GM19438 (cell line): ENCODE data around the gene BICC1.
"Not testable (repeated sequence)": the region's sequence is repeated elsewhere in the genome, so short reads cannot be mapped to it uniquely, and the experiment has no call there.

Experiments used
- ATAC-seq: cut with Tn5 transposase; IDR thresholded peaks from one replicate; pipeline ENCODE4 v1.9.1; 2021; ENCODE audit warnings: low read depth; ENCODE audit not compliant: unreplicated experiment

The BICC1 gene

DNA sequence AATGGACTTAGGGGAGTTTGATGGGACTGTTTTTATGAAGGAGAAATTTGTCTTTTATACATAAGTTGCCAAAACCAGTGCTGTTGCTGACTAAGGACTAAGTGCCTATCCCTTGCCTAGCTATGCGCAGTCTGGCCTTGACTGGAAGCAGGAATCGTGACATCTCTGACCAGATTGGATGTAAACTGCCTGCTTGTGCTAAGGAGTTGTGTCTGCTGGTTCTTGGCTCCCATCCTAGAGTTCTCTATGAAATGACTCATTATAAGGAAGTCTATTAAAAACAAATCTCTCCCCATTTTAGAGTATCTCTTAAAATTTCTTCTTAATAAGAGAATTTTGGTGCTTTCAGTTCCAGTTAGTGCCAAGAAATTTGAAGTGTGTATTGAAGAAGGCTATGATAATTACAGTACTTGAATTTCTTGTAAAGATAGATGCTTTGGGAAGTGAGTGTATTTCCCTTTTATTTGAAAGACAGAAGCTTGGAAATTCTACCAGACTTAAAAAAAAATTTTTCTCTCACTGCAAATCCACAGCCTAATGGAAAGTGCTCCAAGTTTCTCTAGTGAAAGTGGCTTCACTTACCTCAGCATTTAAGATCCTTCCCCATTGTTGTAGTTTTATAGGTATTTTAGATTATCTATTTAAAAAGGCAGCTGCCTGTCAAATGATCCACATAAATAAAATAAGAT is 77.6 kb downstream of the BICC1 start:
- ATAC-seq = no peak

DNA sequence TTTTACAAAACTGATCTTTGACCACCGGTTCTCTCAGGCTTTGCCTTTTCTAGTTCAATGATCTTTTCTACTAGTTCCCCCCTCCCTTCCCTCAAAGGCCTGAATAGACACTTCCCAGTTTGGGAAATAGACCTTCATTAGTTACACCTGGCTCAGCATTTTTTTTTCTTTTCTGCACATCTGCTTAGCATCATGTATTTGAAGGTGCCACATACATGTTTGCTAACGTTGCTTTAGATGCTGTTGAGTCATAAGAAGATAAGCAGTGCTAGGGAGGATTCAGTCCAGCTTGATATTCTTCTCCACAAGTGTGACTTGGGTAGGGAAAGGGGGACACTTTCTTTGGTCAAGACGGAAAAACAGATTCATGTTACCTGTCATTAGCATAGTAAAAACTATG is 78.3 kb downstream of the BICC1 start:
- ATAC-seq = no peak

DNA sequence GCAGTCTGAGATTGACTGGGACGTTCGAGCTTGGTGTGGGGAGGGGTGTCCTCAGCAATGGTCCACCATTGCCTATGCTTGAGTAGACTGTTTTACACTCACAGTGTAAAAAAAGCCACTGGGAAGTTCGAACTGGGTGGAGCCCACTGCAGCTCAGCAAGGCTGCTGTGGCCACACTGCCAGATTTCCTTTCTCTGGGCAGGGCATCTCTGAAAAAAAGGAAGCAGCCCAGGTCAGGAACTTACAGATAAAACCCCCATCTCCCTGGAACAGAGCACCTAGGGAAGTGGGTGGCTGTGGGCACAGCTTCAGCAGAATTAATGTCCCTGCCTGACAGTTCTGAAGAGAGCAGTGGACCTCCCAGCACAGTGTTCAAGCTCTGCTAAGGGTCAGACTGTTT is 80.3 kb downstream of the BICC1 start:
- no peak for ATAC-seq

DNA sequence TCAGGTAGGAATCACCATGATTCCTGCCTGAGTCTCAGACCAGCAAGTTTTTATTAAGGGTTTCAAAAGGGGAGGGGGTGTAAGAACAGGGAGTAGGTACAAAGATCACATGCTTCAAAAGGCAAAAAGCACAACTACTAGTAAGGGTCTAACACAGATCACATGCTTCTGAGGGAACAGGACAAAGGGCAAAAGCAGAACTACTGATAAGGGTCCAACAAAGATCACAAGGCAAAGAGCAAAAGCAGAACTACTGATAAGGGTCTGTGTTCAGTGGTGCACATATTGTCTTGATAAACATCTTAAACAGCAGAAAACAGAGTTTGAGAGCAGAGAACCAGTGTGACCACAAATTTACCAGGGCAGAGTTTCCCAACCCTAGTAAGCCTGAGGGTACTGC is 84.5 kb downstream of the BICC1 start:
- ATAC-seq = not testable (repeated sequence)

DNA sequence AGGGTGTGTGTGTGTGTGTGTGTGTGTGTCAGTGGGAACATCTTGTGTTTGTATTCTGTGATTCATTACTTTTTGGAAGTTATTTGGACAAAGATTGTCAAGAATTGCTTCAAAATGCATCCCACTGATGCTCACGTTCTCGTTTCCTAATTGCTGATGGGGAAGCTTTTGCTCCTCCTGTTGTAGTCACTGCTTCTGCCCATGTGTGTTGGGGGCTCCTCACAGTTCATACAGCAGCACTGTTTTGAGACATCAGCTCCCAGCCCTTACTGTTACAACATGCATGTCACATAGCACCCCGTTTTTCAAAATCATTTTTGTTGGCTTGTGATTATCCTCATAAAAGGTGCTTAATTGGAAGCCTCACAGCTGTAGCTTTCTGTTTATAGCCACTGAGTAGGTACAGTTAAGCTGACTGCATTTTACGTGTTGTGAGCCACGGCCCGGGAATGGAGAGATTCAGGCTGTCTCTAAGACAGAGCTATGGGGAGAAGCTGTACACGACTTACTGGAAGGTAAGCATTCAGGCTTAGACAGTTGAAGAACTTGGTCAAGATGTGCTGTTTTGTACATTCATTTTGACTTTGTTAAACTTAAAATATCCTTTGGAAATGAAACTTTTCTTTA is 87.4 kb downstream of the BICC1 start:
- ATAC-seq = no peak

DNA sequence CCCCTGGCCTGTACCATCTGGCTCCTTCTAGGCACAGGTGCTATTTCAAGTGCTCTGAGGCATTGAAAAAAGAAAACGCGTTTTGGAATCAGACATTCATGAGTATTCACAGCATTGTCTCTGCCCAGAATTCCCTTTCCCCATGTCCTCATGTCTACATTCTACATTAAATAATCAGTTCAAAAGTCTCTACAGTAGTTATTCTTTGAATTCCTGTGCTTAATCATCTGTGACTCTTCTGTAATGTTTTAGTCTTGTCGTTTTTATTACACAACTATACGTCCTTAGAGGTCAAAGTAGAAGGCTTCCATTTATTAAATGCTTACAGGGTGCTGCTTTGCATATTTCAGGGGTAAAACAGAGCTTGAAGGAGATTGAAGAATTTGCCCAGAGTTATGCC is 95.7 kb downstream of the BICC1 start:
- ATAC-seq = no peak

DNA sequence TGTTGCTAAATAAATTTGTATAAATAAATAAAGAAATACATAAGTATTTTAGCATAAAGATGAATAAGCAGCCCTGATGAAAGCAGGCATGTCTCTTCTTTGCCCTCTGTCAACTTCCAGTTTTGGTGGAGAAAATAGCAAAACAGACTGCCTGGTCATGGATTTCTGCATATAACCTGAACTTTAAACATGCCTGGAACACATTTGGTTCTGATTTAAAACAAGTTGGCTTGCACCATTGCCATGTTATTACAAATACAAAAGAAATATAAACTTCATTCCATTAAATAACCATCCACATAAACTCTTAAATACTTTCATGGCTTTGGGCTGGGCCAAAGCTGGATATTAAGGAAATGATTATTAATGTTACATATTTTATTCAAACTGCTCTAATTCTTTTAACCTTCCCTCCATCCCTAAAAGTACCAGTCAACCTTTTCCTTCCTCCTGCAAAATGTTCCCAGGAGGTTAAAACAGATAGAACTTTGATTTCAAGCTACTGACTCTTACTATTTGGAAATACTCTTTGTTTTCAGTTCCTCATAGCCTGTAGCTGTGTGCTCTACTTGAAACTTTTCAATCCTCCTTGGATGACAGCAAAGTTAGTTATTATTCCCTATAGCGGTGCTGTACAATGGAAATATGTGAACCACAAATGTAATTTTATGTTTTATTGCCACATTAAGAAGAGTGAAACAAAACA is 96.3 kb downstream of the BICC1 start:
- ATAC-seq = no peak

DNA sequence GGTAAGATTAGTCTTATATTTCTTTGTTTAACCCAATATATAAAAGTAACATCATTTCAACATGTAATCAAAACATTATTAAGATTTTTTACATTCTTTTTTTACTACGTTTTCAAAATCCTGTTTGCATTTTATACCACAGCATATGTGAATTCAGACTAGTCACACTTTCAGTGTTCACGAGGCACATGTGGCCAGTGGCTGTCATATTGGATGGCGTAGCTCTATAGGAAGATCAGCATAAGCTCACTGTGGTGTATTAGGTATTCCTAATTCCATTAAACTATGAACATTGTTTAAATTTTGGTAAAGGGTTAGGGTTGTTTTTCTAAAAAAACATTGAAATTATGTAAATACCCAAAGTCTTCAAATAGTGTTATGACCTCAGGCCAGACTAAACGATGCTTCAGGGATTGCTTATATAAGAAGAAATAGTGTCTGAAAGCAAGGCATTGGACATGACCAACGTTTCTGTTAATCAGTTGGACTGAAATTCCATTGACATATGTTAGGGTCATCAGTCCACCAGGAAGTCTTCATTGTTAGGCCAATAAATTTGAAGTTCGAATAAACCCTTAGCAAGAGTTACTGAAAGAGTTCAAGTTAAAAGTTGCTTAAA is 97.0 kb downstream of the BICC1 start:
- ATAC-seq = no peak

DNA sequence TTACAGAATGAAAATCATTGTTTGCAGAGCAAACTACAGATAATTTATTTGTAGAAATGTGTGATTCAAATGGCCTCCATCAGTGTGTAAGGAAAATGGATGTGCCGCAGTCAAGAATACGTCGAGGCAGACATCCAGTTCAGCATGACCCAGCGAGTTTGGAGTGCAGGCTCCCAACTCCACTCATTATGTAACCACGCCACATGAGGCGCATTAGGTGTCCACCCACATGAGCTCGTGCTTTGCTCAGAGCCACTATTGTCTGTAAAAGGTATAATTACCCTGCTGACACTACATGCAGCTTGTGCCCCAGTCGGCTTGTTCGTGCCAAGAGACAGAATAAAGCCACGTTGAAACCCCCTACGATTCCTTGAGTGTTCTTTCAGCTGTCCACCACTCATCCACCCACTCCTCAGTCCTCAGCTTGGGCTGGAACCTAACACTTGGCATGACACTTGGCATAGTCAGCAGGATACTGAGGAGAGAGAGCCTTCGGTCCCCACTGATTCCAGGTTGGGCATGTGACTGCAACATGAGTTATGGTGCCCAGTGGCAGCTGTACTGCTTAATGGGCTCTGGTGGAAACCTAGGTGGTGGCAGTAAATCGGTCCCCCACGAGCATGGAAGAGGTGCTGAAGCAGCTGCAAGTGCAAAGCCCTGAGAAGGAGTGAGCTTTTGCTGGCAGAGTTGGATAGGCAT is 102.7 kb downstream of the BICC1 start:
- no peak for ATAC-seq

DNA sequence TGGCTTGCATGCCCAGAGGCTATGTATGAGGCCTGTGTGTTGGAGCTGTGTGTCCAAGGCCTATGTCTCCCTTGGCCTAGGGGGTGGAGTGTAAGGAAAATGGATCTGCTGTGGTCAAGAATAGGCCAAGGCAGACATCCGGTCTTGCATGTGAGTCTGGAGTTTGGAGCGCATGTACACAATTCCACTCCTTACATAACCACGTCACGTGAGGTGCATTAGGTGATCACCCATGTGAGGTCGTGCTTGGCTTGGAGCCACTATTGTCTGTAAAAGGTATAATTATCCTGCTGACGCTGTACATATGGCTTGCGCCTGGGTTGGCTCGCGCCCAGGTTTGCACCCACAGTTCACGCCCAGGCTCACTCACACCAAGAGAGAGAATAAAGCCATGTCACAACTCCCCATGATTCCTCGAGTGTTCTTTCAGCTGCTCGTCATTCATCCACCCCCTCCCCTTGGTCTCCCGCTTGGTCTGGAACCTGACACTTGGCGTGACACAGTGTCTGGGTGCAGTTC is 105.5 kb downstream of the BICC1 start:
- ATAC-seq = no peak

DNA sequence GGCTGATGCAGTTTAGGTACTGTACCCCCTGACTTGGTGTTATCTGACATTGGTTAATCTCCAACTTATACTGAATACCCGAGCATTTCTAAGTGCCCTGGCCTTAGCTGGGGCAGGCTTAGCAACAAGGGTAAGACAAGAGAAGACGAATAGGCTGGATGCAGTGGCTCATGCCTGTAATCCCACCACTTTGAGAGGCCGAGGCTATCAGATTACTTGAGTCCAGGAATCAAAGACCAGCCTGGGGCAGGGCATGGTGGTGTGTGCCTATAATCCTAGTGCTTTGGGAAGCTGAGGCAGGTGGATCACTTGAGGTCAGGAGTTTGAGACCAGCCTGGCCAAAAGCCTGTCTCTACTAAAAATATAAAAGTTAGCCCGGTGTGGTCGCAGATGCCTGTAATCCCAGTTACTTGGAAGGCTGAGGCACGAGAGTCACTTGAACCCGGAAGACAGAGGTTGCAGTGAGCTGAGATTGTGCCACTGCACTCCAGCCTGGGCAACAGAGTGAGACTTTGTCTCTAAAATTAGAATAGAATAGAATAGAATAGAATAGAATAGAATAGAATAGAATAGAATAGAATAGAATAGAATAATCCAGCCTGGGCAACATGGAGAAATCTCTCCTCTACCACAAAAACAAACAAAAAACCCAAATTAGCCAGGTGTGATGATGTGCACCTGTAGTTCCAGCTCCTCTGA is 108.9 kb downstream of the BICC1 start:
- no peak for ATAC-seq

DNA sequence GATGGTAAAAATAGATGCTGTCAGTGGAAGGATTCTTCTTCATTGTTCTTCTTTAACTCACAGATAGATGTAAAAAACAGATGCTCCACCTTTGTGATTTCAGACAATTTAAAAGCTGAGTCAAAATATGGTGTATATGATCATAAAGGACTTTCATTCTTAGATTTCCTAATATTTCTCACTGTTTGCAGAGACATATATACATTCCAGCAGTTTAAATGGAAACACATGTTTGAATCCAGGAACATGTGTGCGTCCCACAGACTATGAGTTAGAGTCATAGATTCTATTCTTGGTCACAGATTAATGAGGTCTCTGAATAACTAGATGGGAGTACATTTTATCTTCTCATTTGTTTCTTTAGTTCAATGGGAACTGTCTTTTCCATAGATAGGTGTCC is 109.6 kb downstream of the BICC1 start:
- no peak for ATAC-seq

DNA sequence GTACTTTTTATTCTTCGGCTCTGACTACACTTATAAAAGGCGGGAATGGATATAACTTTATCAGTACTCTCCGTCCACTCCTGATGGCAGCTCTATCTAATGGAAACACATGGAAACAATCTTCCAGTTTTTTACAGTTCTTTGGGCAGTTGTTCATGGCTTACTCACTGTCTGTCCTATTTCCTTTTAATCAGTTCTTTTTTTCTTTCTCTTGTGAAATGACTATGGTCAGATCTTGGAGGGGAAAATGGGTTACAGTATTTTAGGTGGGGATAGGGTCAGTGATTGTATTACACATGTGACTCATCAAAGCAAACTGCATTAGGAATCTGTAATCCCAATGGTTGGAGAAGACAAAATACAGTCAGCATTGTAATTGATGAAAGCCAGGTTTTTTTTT is 112.4 kb downstream of the BICC1 start:
- no peak for ATAC-seq

DNA sequence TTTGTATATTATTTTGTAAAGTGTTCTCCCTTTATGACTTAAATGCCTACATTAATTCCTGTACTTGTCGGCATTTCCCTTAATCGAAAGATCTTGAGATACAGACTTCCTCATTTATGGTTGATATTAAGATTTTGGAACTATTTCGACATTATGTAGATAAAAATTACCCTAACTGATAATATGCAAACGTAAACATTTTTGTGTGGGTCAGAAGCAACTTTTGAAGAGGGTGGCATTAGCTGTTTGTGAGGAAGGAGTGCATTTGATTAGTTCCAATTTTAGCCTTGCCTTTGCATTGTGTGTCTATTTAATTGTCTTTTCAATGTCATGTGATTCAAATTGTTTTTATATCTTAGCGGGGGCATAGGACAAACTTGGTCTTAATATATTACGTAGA is 114.7 kb downstream of the BICC1 start:
- no peak for ATAC-seq

DNA sequence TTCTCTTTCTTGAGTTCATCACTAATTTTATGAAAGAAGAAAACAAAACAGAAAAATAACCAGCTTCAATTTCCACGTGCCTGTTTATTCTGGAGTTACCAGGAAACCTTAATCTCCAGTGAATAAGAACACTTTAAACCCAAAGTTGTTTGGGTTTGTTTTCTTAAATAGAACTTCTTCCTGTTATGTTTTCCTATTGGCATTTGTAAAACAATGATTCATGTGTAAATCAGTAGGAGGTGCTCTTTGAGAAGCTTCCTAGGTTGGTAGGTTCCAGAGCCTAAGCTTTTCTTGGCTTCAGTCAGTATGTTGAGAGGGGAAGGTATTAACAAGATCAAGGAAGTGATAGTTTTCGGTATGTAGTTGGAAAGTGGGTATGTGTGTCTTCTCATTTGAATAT is 119.0 kb downstream of the BICC1 start:
- ATAC-seq = no peak

DNA sequence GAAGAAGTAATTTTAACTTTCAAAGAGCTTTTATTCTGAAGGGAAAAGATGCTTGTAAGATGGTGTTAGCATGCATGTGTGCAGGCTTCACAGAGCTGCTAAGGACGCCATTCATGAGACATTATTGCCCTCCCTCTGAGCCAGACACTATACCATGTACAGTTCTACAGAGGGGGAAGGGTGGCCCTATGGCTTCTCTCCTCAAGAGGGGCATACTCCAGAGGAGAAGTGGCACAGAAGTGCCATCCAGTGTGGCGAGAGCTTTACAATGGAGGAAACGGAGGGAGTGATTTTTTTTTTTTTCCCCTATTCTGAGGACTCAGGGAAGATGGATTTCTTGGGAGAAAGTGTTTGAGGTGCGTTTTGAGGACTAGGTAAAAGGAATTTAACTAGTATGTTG is 119.5 kb downstream of the BICC1 start:
- no peak for ATAC-seq

DNA sequence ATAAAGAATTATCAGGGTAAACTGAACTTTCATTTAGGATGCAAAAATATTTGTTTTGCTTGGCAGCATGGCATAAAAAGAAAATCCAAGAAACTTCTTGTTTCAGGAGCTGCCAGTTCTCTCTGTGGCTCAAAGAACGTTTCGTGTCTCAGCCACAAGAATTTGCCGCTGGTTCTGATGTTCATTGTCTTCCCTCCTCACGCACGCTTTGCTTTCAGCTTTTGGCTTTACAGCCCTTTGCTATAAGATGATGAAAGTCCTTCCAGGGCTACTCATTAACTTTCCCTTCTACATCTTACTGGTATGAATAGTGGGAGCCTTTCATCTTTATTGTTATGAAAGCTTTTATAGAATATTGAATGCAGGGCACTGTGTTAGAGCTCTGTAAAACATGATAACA is 124.7 kb downstream of the BICC1 start:
- no peak for ATAC-seq

DNA sequence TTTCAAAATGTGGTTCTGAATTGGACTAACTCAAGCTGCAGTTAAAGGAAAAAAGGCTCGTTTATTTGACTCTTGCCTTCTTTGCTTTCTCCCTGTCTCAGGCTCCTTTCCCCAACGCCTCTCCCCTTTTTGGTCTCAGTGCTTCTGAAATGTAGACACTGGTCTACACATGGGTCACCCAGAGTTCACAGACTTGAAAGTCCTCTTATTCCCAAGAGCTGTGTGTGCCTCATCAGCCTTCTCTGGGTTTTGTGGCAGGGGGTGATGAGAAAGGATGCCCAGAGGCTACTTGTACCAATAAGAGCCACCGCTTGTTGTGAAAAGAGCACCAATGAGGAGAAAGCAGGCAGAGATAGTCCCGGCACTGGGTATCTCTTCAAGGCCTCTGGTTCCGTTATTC is 125.7 kb downstream of the BICC1 start:
- no peak for ATAC-seq

DNA sequence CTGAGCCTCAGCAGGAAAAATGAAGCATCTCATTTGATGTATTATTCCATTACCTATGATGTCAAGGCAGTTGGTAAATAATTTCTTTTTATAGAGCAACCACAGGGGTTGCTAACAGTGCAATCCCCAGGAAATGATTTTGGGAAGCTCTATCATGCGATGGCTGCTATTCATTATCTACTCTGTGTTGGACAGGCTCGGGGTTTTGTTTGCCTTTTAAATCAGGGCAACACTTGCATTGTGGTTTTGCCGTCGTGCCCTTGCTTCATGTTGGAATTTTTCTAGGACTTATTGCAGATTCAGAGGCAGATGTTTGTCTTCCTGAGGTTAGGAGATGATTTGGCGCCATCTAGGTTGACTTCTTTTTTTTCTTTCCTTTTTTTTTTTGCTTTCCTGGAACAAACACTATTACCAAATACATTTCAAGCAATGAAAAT is 128.4 kb downstream of the BICC1 start:
- no peak for ATAC-seq

DNA sequence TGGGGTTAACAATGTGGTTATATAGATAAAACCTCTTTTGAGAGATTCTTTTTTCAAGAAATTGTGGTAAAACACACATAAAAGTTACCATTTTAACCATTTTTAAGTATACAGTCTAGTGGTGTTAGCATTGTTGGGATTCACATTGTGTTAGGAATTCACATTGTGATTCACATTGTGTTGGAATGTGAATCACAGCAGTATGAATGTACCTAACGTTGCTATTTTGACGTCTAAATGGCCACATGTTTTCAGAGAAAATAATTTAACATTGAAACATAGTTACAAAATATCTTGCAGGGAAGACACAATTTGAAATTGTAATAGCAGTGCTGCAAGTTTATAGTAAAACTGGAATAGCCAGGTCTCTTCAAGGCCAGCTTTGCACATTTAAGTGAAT is 129.0 kb downstream of the BICC1 start:
- no peak for ATAC-seq
